Mucosa of stomach (tissue), 1 donor: ENCODE data around the gene RNF212.
"Not testable (repeated sequence)": the region's sequence is repeated elsewhere in the genome, so short reads cannot be mapped to it uniquely, and the experiment has no call there.

ENCODE experiments used
- H3K27me3 ChIP-seq: one replicate; pipeline ENCODE4 v1.7.0; 2013; ENCODE audit warnings: mild to moderate bottlenecking, low read length; ENCODE audit not compliant: control insufficient read depth, insufficient read depth
- H3K36me3 ChIP-seq: one replicate; pipeline ENCODE4 v1.7.0; 2013; ENCODE audit warnings: low read length; ENCODE audit not compliant: control insufficient read depth, insufficient read depth
- H3K4me1 ChIP-seq: one replicate; pipeline ENCODE4 v1.7.0; 2013; ENCODE audit warnings: mild to moderate bottlenecking, low read length; ENCODE audit not compliant: control insufficient read depth, insufficient read depth
- H3K4me3 ChIP-seq: one replicate; pipeline ENCODE4 v1.7.0; 2013; ENCODE audit warnings: low read length
- H3K9ac ChIP-seq: one replicate; pipeline ENCODE4 v1.7.0; 2013; ENCODE audit warnings: mild to moderate bottlenecking, low read length, moderate library complexity
- H3K9me3 ChIP-seq: one replicate; pipeline ENCODE4 v1.7.0; 2013; ENCODE audit warnings: mild to moderate bottlenecking, low read length, moderate library complexity; ENCODE audit not compliant: control insufficient read depth
- donor health status: Pancreatic carcinoma.

RNF212 gene

DNA sequence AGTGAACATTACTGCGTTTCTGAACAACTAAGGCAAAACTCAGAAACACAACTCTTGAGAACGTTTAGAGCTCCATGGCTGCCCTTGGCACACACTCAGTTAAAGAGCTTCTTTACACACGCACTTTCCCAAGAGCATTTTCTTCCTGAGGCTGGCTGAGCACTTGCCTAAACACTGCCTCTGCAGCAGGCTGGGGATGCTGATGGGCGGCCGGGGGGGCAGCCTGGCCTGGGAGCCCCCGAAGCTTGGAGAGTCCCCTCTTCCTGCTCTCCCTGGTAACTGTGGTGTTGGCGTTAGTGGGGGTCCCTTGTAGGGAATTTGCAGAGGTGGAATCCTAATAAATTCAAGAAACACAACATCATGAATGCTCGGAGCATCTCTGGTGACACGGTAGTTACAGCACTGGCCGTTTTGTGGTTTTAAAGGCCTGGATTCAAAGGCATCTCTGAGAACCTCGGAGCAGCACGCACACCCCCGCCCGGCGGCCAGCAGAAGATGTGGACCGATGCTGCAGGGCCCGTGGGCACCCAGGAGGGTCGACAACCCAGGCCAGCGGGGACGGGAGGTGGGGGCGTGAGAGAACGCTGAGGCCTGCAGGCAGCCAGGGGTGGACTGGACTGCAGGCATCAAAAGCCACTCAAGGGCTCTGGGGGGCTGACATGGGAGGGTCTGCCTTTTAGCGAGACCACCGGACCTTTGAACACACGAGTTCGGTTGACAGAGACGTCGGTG, 56.5 kb downstream of the RNF212 start:
- H3K4me1 ChIP-seq, result peaks cover 27% of the 10 kb centered on the region
- H3K9me3 ChIP-seq, result no peaks in the 10 kb centered on the region
- peaks cover 45% of the 10 kb centered on the region for H3K27me3 ChIP-seq
- H3K4me3 ChIP-seq, result no peak overlapping the region
- H3K9ac ChIP-seq, result no peak overlapping the region
- no peaks in the 10 kb centered on the region for H3K36me3 ChIP-seq

- H3K9ac ChIP-seq, result no peak overlapping the region
- H3K27me3 ChIP-seq, result peaks cover 45% of the 10 kb centered on the region
- H3K36me3 ChIP-seq, result no peaks in the 10 kb centered on the region
- H3K4me1 ChIP-seq, result peaks cover 27% of the 10 kb centered on the region
- no peak overlapping the region for H3K4me3 ChIP-seq
- H3K9me3 ChIP-seq, result no peaks in the 10 kb centered on the region
These were observed 57.4 kb downstream of the RNF212 start for GRCh38 chr4:1055721-1056590.

GRCh38 chr4:1055243-1055701, 58.1 kb downstream of the RNF212 start:
- H3K9ac ChIP-seq, H3K4me3 ChIP-seq, H3K36me3 ChIP-seq, H3K9me3 ChIP-seq: not testable (repeated sequence)
- H3K4me1 ChIP-seq, result peaks cover 27% of the 10 kb centered on the region
- peaks cover 42% of the 10 kb centered on the region for H3K27me3 ChIP-seq

DNA sequence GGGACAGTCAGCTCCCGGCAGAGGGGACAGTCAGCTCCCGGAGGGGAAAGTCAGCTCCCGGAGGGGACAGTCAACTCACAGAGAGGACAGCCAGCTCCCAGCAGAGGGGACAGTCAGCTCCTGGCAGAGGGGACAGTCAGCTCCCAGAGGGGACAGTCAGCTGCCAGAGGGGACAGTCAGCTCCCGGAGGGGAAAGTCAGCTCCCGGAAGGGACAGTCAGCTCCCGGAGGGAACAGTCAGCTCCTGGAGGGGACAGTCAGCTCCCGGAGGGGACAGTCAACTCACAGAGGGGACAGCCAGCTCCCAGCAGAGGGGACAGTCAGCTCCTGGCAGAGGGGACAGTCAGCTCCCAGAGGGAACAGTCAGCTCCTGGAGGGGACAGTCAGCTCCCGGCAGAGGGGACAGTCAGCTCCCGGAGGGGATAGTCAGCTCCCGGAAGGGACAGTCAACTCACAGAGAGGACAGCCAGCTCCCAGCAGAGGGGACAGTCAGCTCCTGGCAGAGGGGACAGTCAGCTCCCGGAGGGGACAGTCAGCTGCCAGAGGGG, 58.6 kb downstream of the RNF212 start:
- H3K4me3 ChIP-seq, H3K36me3 ChIP-seq, H3K9ac ChIP-seq, H3K9me3 ChIP-seq: not testable (repeated sequence)
- Histone ChIP-seq H3K4me1 (peaks cover 27% of the 10 kb centered on the region), H3K27me3 (peaks cover 42% of the 10 kb centered on the region)

DNA sequence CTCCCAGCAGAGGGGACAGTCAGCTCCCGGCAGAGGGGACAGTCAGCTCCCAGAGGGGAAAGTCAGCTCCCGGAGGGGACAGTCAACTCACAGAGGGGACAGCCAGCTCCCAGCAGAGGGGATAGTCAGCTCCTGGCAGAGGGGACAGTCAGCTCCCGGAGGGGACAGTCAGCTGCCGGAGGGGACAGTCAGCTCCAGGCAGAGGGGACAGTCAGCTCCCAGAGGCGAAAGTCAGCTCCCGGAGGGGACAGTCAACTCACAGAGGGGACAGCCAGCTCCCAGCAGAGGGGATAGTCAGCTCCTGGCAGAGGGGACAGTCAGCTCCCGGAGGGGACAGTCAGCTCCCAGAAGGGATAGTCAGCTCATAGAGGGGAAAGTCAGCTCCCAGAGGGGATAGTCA, 59.5 kb downstream of the RNF212 start:
- not testable (repeated sequence) for H3K9ac ChIP-seq, H3K9me3 ChIP-seq, H3K36me3 ChIP-seq, H3K4me3 ChIP-seq
- peaks cover 20% of the 10 kb centered on the region for H3K4me1 ChIP-seq
- peaks cover 35% of the 10 kb centered on the region for H3K27me3 ChIP-seq

GRCh38 chr4:1053080-1053661, 60.2 kb downstream of the RNF212 start:
- H3K4me3 ChIP-seq, result no peak overlapping the region
- no peaks in the 10 kb centered on the region for H3K36me3 ChIP-seq
- peaks cover 14% of the 10 kb centered on the region for H3K4me1 ChIP-seq
- H3K27me3 ChIP-seq, result peaks cover 27% of the 10 kb centered on the region
- no peak overlapping the region for H3K9ac ChIP-seq
- H3K9me3 ChIP-seq, result no peaks in the 10 kb centered on the region

DNA sequence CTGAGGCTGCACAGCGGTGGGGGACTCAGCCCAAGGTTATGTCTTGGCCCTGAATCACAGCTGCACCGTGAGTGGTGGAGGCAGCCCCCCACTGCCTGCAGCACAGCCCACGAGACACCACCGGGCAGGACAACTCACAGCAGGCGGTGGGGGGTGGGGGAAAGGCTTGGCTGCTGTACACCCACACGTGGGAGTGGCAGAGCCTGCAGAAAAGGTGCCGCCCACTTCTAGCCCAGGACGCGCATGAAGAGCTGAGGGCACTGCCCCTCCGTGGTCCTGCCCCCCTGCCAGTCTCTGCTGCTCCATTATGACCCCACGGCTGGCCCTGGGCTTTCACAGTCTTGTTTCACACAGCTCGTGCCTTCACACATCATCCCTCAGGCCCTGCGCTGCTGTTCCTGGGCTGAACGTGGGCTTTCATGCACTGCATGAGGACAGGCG, 61.1 kb downstream of the RNF212 start:
- Histone ChIP-seq H3K36me3 (no peaks in the 10 kb centered on the region), H3K4me3 (no peak overlapping the region), H3K4me1 (peaks cover 14% of the 10 kb centered on the region), H3K27me3 (peaks cover 27% of the 10 kb centered on the region), H3K9ac (no peak overlapping the region), H3K9me3 (no peaks in the 10 kb centered on the region)

- Histone ChIP-seq H3K27me3 (peaks cover 31% of the 10 kb centered on the region), H3K9me3 (no peaks in the 10 kb centered on the region), H3K9ac (no peak overlapping the region), H3K4me3 (no peak overlapping the region), H3K4me1 (peaks cover 16% of the 10 kb centered on the region), H3K36me3 (no peaks in the 10 kb centered on the region)
These were observed 61.9 kb downstream of the RNF212 start for GRCh38 chr4:1051472-1051871.

- H3K9me3 ChIP-seq, result no peaks in the 10 kb centered on the region
- no peak overlapping the region for H3K9ac ChIP-seq
- H3K4me3 ChIP-seq, result no peak overlapping the region
- H3K4me1 ChIP-seq, result peaks cover 16% of the 10 kb centered on the region
- H3K36me3 ChIP-seq, result no peaks in the 10 kb centered on the region
- H3K27me3 ChIP-seq, result peaks cover 24% of the 10 kb centered on the region
These were observed 62.7 kb downstream of the RNF212 start for GRCh38 chr4:1050486-1051213.

- Histone ChIP-seq H3K27me3 (peaks cover 29% of the 10 kb centered on the region), H3K9me3 (no peaks in the 10 kb centered on the region), H3K9ac (no peak overlapping the region)
These were observed 63.8 kb downstream of the RNF212 start for GRCh38 chr4:1049591-1049905.

DNA sequence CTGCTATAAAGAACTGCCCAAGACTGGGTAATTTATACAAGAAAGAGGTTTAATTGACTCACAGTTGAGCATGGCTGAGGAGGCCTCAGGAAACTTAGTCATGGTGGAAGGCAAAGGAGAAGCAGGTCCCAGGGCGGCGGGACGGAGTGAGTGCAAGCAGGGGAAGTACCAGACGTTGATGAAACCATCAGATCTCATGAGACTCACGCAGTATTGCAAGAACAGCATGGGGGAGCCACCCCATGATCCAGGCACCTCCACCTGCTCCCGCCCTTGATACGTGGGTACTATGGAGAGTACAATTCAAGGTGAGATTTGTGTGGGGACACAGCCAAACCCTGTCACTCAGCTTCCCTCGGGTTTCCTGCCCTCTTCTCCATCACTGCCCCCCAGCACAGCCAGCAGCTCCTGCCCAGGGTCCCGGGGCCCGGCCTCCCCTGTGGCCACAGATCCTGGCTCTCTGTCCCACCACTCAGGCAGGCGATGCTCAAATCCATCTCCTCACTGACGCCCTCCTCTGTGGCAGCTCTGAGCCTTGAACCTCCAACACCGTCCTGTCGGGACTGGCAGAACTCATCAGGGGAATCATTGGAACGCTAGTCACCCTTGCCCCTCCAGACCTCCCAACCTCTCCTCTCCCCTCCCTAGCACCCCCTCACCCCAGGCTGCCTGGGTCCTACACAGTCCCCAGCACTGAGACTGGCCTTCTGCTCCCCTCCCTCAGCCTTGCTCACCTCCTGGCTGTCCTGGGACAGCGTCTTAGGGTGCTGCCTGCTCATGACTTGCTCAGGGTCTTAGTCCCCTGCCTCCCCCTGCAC, 64.4 kb downstream of the RNF212 start:
- Histone ChIP-seq H3K27me3 (peaks cover 34% of the 10 kb centered on the region), H3K9me3 (no peaks in the 10 kb centered on the region), H3K4me3 (no peak overlapping the region), H3K36me3 (no peaks in the 10 kb centered on the region), H3K4me1 (peaks cover 33% of the 10 kb centered on the region), H3K9ac (no peak overlapping the region)

More at GRCh38 chr4:1049591-1049905, 63.8 kb downstream of the RNF212 start:
- Histone ChIP-seq H3K4me3 (no peak overlapping the region), H3K36me3 (no peaks in the 10 kb centered on the region), H3K4me1 (peaks cover 27% of the 10 kb centered on the region)
